OCI-LY1 (cell line): ENCODE measurements around the gene ARHGAP25.

ENCODE experiments used
- H2AFZ ChIP-seq: fragments of 200-600 bp; sonication (generic), shearing (Covaris generic); 2 replicates; pipeline ENCODE4 v1.6.0; 2014; ENCODE audit warnings: antibody characterized with exemption, mild to moderate bottlenecking, low read length
- H3F3A ChIP-seq: fragments of 200-600 bp; sonication (generic), shearing (Covaris generic); 2 replicates; pipeline ENCODE4 v1.6.0; 2014; ENCODE audit warnings: mild to moderate bottlenecking, antibody characterized with exemption, low read length, moderate library complexity; ENCODE audit not compliant: insufficient read depth
- H3K27ac ChIP-seq: fragments of 200-600 bp; sonication (generic); 2 replicates; pipeline ENCODE4 v1.5.1; 2014; ENCODE audit warnings: low read length, mixed run types, mild to moderate bottlenecking, low read depth; ENCODE audit not compliant: poor library complexity, severe bottlenecking
- H3K27me3 ChIP-seq: fragments of 200-600 bp; sonication (generic); 2 replicates; pipeline ENCODE4 v1.6.0; 2014; ENCODE audit warnings: antibody characterized with exemption, mild to moderate bottlenecking, low read length, moderate library complexity; ENCODE audit not compliant: insufficient read depth
- H3K36me3 ChIP-seq: fragments of 200-600 bp; sonication (generic); 2 replicates; pipeline ENCODE4 v1.6.1; 2014; ENCODE audit warnings: mild to moderate bottlenecking, antibody characterized with exemption, low read length, moderate library complexity, mixed read lengths; ENCODE audit not compliant: insufficient read depth
- H3K4me1 ChIP-seq: fragments of 200-600 bp; sonication (generic); 2 replicates; pipeline ENCODE4 v1.5.1; 2014; ENCODE audit warnings: mild to moderate bottlenecking, low read length, moderate library complexity; ENCODE audit not compliant: insufficient read depth, severe bottlenecking
- H3K4me2 ChIP-seq: fragments of 200-600 bp; sonication (generic), shearing (Covaris generic); 2 replicates; pipeline ENCODE4 v1.6.1; 2014; ENCODE audit warnings: low read length
- H3K4me3 ChIP-seq: fragments of 200-600 bp; sonication (generic); 2 replicates; pipeline ENCODE4 v1.5.1; 2014; ENCODE audit warnings: low read length, low read depth, mild to moderate bottlenecking, mixed read lengths; ENCODE audit not compliant: poor library complexity, severe bottlenecking
- H3K79me2 ChIP-seq: fragments of 200-600 bp; shearing (Covaris generic); 2 replicates; pipeline ENCODE4 v1.6.1; 2016; ENCODE audit warnings: mixed run types, low read length, mixed read lengths; ENCODE audit not compliant: insufficient read depth
- H3K9ac ChIP-seq: fragments of 200-600 bp; sonication (generic), shearing (Covaris generic); 2 replicates; pipeline ENCODE4 v1.6.1; 2014; ENCODE audit warnings: mild to moderate bottlenecking, low read length, mixed read lengths
- H3K9me2 ChIP-seq: fragments of 200-600 bp; sonication (generic), shearing (Covaris generic); 2 replicates; pipeline ENCODE4 v1.6.1; 2014; ENCODE audit warnings: low read depth, mild to moderate bottlenecking, low read length, mixed read lengths
- H3K9me3 ChIP-seq: fragments of 200-600 bp; shearing (Covaris generic); 2 replicates; pipeline ENCODE4 v1.6.1; 2014; ENCODE audit warnings: low read length, mixed read lengths
- H4K20me1 ChIP-seq: fragments of 200-600 bp; sonication (generic), shearing (Covaris generic); 2 replicates; pipeline ENCODE4 v1.6.0; 2016; ENCODE audit warnings: mild to moderate bottlenecking, low read length; ENCODE audit not compliant: insufficient read depth
- CTCF ChIP-seq: fragments of 200-600 bp; sonication (generic), shearing (Covaris generic); IDR thresholded peaks from 2 replicates; pipeline ENCODE4 v1.5.1; 2017; ENCODE audit warnings: mild to moderate bottlenecking, antibody characterized with exemption, low read length, moderate library complexity, mixed read lengths
- EZH2 ChIP-seq: fragments of 200-600 bp; sonication (generic), shearing (Covaris generic); IDR thresholded peaks from 2 replicates; pipeline ENCODE4 v1.8.0; 2017; ENCODE audit warnings: borderline replicate concordance, mixed run types, mild to moderate bottlenecking, antibody characterized with exemption, low read length, moderate library complexity, mixed read lengths

The ARHGAP25 gene

GRCh38 chr2:68845043-68845442, 110.4 kb downstream of the ARHGAP25 start:
- H2AFZ ChIP-seq, result no peak overlapping the region
- H3K9ac ChIP-seq, result no peak overlapping the region
- no peaks in the 10 kb centered on the region for H3K27me3 ChIP-seq
- no peaks in the 10 kb centered on the region for H4K20me1 ChIP-seq
- no peak overlapping the region for H3K4me2 ChIP-seq
- H3K9me3 ChIP-seq, result peaks cover 9% of the 10 kb centered on the region; the same call in 1 of the 2 replicates
- H3K9me2 ChIP-seq, result no peaks in the 10 kb centered on the region
- no peak overlapping the region for H3K27ac ChIP-seq
- no peaks in the 10 kb centered on the region for H3K79me2 ChIP-seq
- no peaks in the 10 kb centered on the region for H3K4me1 ChIP-seq
- no peaks in the 10 kb centered on the region for H3F3A ChIP-seq
- H3K36me3 ChIP-seq, result no peaks in the 10 kb centered on the region
- H3K4me3 ChIP-seq, result no peak overlapping the region
- TF ChIP-seq EZH2, result no peak
- TF ChIP-seq CTCF, result no peak

DNA sequence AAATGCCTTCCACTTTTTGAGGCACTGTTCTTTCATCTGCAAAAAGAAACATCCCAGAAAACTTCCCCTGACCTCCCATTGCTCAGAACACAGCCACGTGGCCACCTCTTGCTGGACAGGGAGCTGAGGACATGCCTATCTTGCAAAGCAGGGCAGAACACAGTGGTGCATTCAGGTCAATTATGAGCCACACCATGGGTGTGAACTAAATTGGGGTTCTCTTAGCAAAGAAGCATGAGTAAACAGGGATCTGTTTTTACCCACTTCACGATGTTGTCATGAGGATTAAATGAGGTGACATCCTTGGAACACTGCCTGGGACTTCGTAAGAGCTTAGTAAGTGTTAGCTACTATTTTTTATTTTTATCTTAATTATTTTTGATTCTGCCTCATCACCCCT, 111.5 kb downstream of the ARHGAP25 start:
- no peak overlapping the region for H3K9ac ChIP-seq
- H3K27ac ChIP-seq, result no peak overlapping the region
- TF ChIP-seq EZH2 (no peak), CTCF (no peak)
- no peak overlapping the region for H3K4me3 ChIP-seq
- H3K4me2 ChIP-seq, result no peak overlapping the region
- no peaks in the 10 kb centered on the region for H3K27me3 ChIP-seq
- no peak overlapping the region for H2AFZ ChIP-seq
- no peaks in the 10 kb centered on the region for H3K79me2 ChIP-seq
- no peaks in the 10 kb centered on the region for H4K20me1 ChIP-seq
- no peaks in the 10 kb centered on the region for H3F3A ChIP-seq
- no peaks in the 10 kb centered on the region for H3K36me3 ChIP-seq
- H3K9me3 ChIP-seq, result 0 out of 2 replicates have a peak, but pooled peaks cover 1% of the 10 kb centered on the region
- peaks cover 3% of the 10 kb centered on the region for H3K4me1 ChIP-seq
- H3K9me2 ChIP-seq, result no peaks in the 10 kb centered on the region

DNA sequence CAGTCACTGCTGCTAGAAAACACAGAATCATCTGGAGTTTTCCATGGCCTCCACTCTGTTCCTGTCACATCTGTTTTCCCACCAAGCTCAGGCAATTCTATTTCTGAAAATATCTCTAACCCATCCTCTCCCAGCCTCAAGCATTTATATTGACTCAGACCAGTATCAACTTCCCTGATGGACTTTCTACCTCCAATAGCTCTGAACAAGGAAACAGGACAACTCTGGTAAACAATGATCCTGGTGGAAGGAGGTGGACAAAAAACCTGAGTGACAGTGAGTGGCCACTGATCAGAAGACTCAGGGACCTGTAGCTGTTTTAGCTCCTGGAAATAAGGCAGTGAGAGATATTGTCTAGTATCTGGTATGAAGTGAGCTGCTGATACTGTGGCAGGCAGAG, 113.1 kb downstream of the ARHGAP25 start:
- peaks cover 3% of the 10 kb centered on the region for H3K4me1 ChIP-seq
- H3K4me3 ChIP-seq, result no peak overlapping the region
- no peaks in the 10 kb centered on the region for H3K9me2 ChIP-seq
- no peaks in the 10 kb centered on the region for H3K36me3 ChIP-seq
- no peak overlapping the region for H3K9ac ChIP-seq
- H3F3A ChIP-seq, result no peaks in the 10 kb centered on the region
- no peaks in the 10 kb centered on the region for H4K20me1 ChIP-seq
- H3K4me2 ChIP-seq, result no peak overlapping the region
- no peaks in the 10 kb centered on the region for H3K79me2 ChIP-seq
- no peaks in the 10 kb centered on the region for H3K27me3 ChIP-seq
- no peak overlapping the region for H3K27ac ChIP-seq
- H2AFZ ChIP-seq, result no peak overlapping the region
- no peak for TF ChIP-seq CTCF
- TF ChIP-seq EZH2, result no peak
- no peaks in the 10 kb centered on the region for H3K9me3 ChIP-seq
